ENCODE results near the gene TXNL4A. TPM values are rescaled to one million over a fixed set of nuclear protein-coding genes. Genes with fewer than 3 reads are reported as not detected.
A peak's percentile ranks its signal among the peaks of the same experiment; 100 is the strongest.

The TXNL4A gene
- total RNA-seq, 1 experiment from 2014 or later: 416 TPM

DNA sequence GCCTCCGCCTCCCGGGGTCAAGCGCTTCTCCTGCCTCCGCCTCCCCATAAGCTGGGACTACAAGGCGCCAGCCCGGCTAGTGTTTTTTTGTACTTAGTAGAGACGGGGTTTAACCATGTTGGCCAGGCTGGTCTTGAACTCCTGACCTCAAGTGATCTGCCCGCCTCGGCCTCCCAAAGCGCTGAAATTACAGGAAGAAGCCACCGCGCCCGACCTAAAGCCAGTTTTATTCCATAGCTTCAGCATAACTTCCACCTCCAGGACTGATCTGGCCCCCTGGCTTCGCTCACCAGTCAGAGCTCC is 783 bp upstream of the TXNL4A start:
- Histone ChIP-seq H3K9me3 (ENCODE audit: control insufficient read depth, insufficient read depth, low read depth, low read length) (no peaks in the 10 kb centered on the region), H3K27ac (ENCODE audit: low read length) (peak overlapping the region; percentile 96), H3K4me1 (ENCODE audit: control insufficient read depth, insufficient read depth, low read length) (peaks cover 13% of the 10 kb centered on the region), H3K4me3 (ENCODE audit: low read depth in 2 of 2, low read length in 2 of 2) (peak overlapping the region; percentile 68 to 87), H3K36me3 (ENCODE audit: control insufficient read depth, insufficient read depth, low read length) (peaks cover 10% of the 10 kb centered on the region), H3K27me3 (ENCODE audit: control insufficient read depth, insufficient read depth, low read length) (no peaks in the 10 kb centered on the region)
- intact Hi-C loops (cut with micrococcal nuclease; ENCODE audit: unreplicated experiment) (loop anchor here (5.0 kb wide), 1 partner anchor 38 kb away; no protein-coding TSS in a partner anchor), in situ Hi-C loops (cut with HindIII; ENCODE audit: low pct_unique_long_range_greater_than_20kb, low sequenced_read_pairs) (no loop called here)
- TF ChIP-seq TCF7L2 (IDR thresholded peaks at IDR 0.05; ENCODE audit: low read depth, low read length) (no peak), SIN3A (IDR thresholded peaks at IDR 0.05; ENCODE audit: borderline replicate concordance, insufficient read depth, low read depth, low read length) (no peak), POLR2AphosphoS5 (IDR thresholded peaks at IDR 0.05; ENCODE audit: low read depth, low read length) (no peak)
- TF ChIP-seq, protein P1, sequence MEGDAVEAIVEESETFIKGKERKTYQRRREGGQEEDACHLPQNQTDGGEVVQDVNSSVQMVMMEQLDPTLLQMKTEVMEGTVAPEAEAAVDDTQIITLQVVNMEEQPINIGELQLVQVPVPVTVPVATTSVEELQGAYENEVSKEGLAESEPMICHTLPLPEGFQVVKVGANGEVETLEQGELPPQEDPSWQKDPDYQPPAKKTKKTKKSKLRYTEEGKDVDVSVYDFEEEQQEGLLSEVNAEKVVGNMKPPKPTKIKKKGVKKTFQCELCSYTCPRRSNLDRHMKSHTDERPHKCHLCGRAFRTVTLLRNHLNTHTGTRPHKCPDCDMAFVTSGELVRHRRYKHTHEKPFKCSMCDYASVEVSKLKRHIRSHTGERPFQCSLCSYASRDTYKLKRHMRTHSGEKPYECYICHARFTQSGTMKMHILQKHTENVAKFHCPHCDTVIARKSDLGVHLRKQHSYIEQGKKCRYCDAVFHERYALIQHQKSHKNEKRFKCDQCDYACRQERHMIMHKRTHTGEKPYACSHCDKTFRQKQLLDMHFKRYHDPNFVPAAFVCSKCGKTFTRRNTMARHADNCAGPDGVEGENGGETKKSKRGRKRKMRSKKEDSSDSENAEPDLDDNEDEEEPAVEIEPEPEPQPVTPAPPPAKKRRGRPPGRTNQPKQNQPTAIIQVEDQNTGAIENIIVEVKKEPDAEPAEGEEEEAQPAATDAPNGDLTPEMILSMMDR (IDR thresholded peaks at IDR 0.05): no peak
- TF ChIP-seq, protein P2, sequence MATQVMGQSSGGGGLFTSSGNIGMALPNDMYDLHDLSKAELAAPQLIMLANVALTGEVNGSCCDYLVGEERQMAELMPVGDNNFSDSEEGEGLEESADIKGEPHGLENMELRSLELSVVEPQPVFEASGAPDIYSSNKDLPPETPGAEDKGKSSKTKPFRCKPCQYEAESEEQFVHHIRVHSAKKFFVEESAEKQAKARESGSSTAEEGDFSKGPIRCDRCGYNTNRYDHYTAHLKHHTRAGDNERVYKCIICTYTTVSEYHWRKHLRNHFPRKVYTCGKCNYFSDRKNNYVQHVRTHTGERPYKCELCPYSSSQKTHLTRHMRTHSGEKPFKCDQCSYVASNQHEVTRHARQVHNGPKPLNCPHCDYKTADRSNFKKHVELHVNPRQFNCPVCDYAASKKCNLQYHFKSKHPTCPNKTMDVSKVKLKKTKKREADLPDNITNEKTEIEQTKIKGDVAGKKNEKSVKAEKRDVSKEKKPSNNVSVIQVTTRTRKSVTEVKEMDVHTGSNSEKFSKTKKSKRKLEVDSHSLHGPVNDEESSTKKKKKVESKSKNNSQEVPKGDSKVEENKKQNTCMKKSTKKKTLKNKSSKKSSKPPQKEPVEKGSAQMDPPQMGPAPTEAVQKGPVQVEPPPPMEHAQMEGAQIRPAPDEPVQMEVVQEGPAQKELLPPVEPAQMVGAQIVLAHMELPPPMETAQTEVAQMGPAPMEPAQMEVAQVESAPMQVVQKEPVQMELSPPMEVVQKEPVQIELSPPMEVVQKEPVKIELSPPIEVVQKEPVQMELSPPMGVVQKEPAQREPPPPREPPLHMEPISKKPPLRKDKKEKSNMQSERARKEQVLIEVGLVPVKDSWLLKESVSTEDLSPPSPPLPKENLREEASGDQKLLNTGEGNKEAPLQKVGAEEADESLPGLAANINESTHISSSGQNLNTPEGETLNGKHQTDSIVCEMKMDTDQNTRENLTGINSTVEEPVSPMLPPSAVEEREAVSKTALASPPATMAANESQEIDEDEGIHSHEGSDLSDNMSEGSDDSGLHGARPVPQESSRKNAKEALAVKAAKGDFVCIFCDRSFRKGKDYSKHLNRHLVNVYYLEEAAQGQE (IDR thresholded peaks at IDR 0.05; ENCODE audit: insufficient read depth in 1 of 2, low read depth in 2 of 2, low read length in 1 of 2): no peak
- no TSS peak for BruUV-seq (replicated peaks)
- no peak for DNase-seq (ENCODE audit: low read depth, low spot score)
- ATAC-seq: no peak
- POLR2A ChIA-PET: interaction anchor here (0.7 kb wide), 2 partner anchors 19 to 45 kb away, joined by 3 to 11 read pairs; no protein-coding TSS in a partner anchor
- CTCF ChIA-PET: interaction anchor here (0.7 kb wide), 1 partner anchor 189 kb away, joined by 5 read pairs; no protein-coding TSS in a partner anchor

DNA sequence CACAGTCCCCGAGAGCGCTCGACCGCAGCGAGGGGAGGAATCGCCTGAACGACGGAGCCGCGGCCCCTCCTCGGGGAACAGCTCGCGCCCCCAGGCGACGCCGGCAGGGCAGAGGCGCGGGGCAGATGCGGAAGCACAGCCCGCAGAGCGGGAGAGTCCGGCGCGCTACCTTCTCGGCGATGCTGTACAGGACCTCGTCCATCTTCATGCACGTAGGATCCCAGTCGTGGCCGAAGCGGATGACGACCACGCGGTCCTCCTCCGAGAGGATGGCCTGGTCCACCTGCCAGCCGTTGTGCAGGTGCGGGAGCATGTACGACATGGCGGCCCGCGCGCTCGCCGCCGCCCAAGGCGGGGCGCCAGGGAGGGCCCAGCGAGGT is 302 bp downstream of the TXNL4A start:
- CTCF ChIA-PET: no interaction called here
- intact Hi-C loops (cut with micrococcal nuclease; ENCODE audit: unreplicated experiment): loop anchor here (5.0 kb wide), 1 partner anchor 39 kb away; no protein-coding TSS in a partner anchor
- Histone ChIP-seq H3K4me1 (ENCODE audit: control insufficient read depth, insufficient read depth, low read length) (peaks cover 16% of the 10 kb centered on the region), H3K27ac (ENCODE audit: low read length) (peak overlapping the region; percentile 95), H3K9me3 (ENCODE audit: control insufficient read depth, insufficient read depth, low read depth, low read length) (no peaks in the 10 kb centered on the region), H3K36me3 (ENCODE audit: control insufficient read depth, insufficient read depth, low read length) (peaks cover 10% of the 10 kb centered on the region), H3K27me3 (ENCODE audit: control insufficient read depth, insufficient read depth, low read length) (no peaks in the 10 kb centered on the region), H3K4me3 (ENCODE audit: low read depth in 2 of 2, low read length in 2 of 2) (peak overlapping the region; percentile 68 to 87)
- ATAC-seq (peak; percentile 86), DNase-seq (ENCODE audit: low read depth, low spot score) (no peak)
- TF ChIP-seq, protein P2 (IDR thresholded peaks at IDR 0.05; ENCODE audit: insufficient read depth in 1 of 2, low read depth in 2 of 2, low read length in 1 of 2): no peak; a peak in 1 of 4 replicates
- TF ChIP-seq SIN3A (IDR thresholded peaks at IDR 0.05; ENCODE audit: borderline replicate concordance, insufficient read depth, low read depth, low read length): no peak; the same call in 1 of the 2 replicates
- POLR2A ChIA-PET: interaction anchor here (0.6 to 0.7 kb wide), 3 partner anchors 8 to 146 kb away, joined by 4 read pairs; no protein-coding TSS in a partner anchor
- no TSS peak for BruUV-seq (replicated peaks)
- in situ Hi-C loops (cut with HindIII; ENCODE audit: low pct_unique_long_range_greater_than_20kb, low sequenced_read_pairs): no loop called here
